A549 (cell line): Measurements from ENCODE around the gene ITIH6. TPM values are rescaled to one million over a fixed set of nuclear protein-coding genes. Genes with fewer than 3 reads are reported as not detected.

Source experiments
- ATAC-seq, 2 experiments: fragments of 200-7000 bp in 1 of 2; fragments of >200 bp in 1 of 2; cut with Nextera tagmentation in 1 of 2; cut with Tn5 transposase in 1 of 2; 3 replicates each; pipeline versions ENCODE4 v1.8.0 to v1.9.1; 2018 to 2020; ENCODE audit warnings: mild to moderate bottlenecking in 1 of 2, moderate library complexity in 1 of 2
- CTCF ChIA-PET: fragments of 300-600 bp; sonication (Branson Sonifier 250); formaldehyde crosslinking; extraction: SDS; loops from one replicate; lab custom pipeline; 2021; ENCODE audit warnings: antibody characterized with exemption, inconsistent platforms; lab: Yijun Ruan, JAX
- POLR2A ChIA-PET: fragments of 350-600 bp; formaldehyde crosslinking; extraction: SDS; loops from one replicate; lab custom pipeline; 2021; ENCODE audit warnings: antibody characterized with exemption, inconsistent platforms; lab: Yijun Ruan, JAX
- DNase-seq, 2 experiments: peaks; one replicate each; pipeline versions ENCODE4 v3.0.0 to v3.0.0-alpha.2; 2011 to 2016; ENCODE audit warnings: low read depth in 1 of 2, low spot score in 1 of 2
- FAIRE-seq: peaks from 2 replicates; lab custom pipeline; 2011; peaks lifted over from hg19 to GRCh38; lab: Jason Lieb, UNC
- H3K27ac ChIP-seq, 2 experiments: fragments of >200 bp; sonication (Bioruptor Twin); formaldehyde crosslinking; 3 replicates each; pipeline ENCODE4 v1.5.1; 2016 to 2017
- H3K4me1 ChIP-seq: fragments of >200 bp; sonication (Bioruptor Twin); formaldehyde crosslinking; 3 replicates; pipeline ENCODE4 v1.6.1; 2016
- H3K4me2 ChIP-seq: fragments of >200 bp; sonication (Bioruptor Twin); formaldehyde crosslinking; 3 replicates; pipeline ENCODE4 v1.6.1; 2016
- H3K4me3 ChIP-seq: fragments of >200 bp; sonication (Bioruptor Twin); formaldehyde crosslinking; 3 replicates; pipeline ENCODE4 v1.5.1; 2016
- H3K9me3 ChIP-seq: fragments of >200 bp; sonication (Bioruptor Twin); formaldehyde crosslinking; 3 replicates; pipeline ENCODE4 v1.6.1; 2016
- CEBPB ChIP-seq, 2 experiments: fragments of >200 bp in 1 of 2; sonication (Bioruptor Twin) in 1 of 2; formaldehyde crosslinking in 1 of 2; IDR thresholded peaks; 2 replicates each; pipeline ENCODE4 v1.6.1; 2012 to 2016
- CHD4 ChIP-seq: fragments of 200-600 bp; sonication (generic); IDR thresholded peaks from 2 replicates; pipeline ENCODE4 v1.6.1; 2016; ENCODE audit warnings: antibody characterized with exemption, mild to moderate bottlenecking, borderline replicate concordance
- EP300 ChIP-seq, 2 experiments: fragments of >200 bp; sonication (Bioruptor Twin); formaldehyde crosslinking; IDR thresholded peaks; 2 replicates in 1 of 2; 3 replicates in 1 of 2; pipeline ENCODE4 v1.6.1; 2016 to 2017
- FOSB ChIP-seq: fragments of 250-450 bp; sonication (Bioruptor Pico); IDR thresholded peaks from 2 replicates; pipeline ENCODE4 v1.5.0; 2020; ENCODE audit warnings: mild to moderate bottlenecking, moderate library complexity
- FOXS1 ChIP-seq: fragments of 250-450 bp; sonication (Bioruptor Pico); IDR thresholded peaks from 2 replicates; pipeline ENCODE4 v1.5.0; 2020; ENCODE audit warnings: mild to moderate bottlenecking, moderate library complexity
- GATA3 ChIP-seq: IDR thresholded peaks from 2 replicates; pipeline ENCODE4 v1.6.1; 2012; ENCODE audit warnings: borderline replicate concordance
- HDAC2 ChIP-seq: fragments of 200-600 bp; sonication (generic); IDR thresholded peaks from 2 replicates; pipeline ENCODE4 v1.6.1; 2016
- HEYL ChIP-seq: fragments of 250-450 bp; sonication (Bioruptor Pico); IDR thresholded peaks from 2 replicates; pipeline ENCODE4 v1.8.0; 2021; ENCODE audit warnings: mild to moderate bottlenecking, moderate library complexity
- HOXB13 ChIP-seq: fragments of 250-450 bp; sonication (Bioruptor Pico); IDR thresholded peaks from 2 replicates; pipeline ENCODE4 v1.5.0; 2020; ENCODE audit warnings: low read depth, mild to moderate bottlenecking, moderate library complexity
- JUN ChIP-seq, 2 experiments: fragments of >200 bp; sonication (Bioruptor Twin); formaldehyde crosslinking; IDR thresholded peaks; 2 replicates in 1 of 2; 3 replicates in 1 of 2; pipeline ENCODE4 v1.6.1; 2016 to 2017
- KDM5A ChIP-seq: fragments of 200-600 bp; sonication (generic); IDR thresholded peaks from 2 replicates; pipeline ENCODE4 v1.6.1; 2016; ENCODE audit warnings: antibody characterized with exemption, mild to moderate bottlenecking
- MAFK ChIP-seq: fragments of 450-650 bp; IDR thresholded peaks from 2 replicates; pipeline ENCODE4 v1.6.1; 2014; ENCODE audit not compliant: partially characterized antibody
- NR3C1 ChIP-seq: fragments of >200 bp; sonication (Bioruptor Twin); formaldehyde crosslinking; IDR thresholded peaks from 3 replicates; pipeline ENCODE4 v1.6.1; 2017
- POLR2A ChIP-seq: IDR thresholded peaks from 2 replicates; pipeline ENCODE4 v1.6.1; 2012; ENCODE audit warnings: mild to moderate bottlenecking, low read length
- RCOR1 ChIP-seq: fragments of 150-350 bp; IDR thresholded peaks from 2 replicates; pipeline ENCODE4 v1.6.1; 2014; ENCODE audit warnings: antibody characterized with exemption, low read length, low read depth
- RFX5 ChIP-seq: fragments of 450-650 bp; IDR thresholded peaks from 2 replicates; pipeline ENCODE4 v1.7.1; 2014; ENCODE audit warnings: antibody characterized with exemption, mild to moderate bottlenecking, moderate library complexity
- RNF2 ChIP-seq: fragments of 200-600 bp; sonication (generic); IDR thresholded peaks from 2 replicates; pipeline ENCODE4 v1.6.1; 2016; ENCODE audit warnings: low read depth, mild to moderate bottlenecking, antibody characterized with exemption, moderate library complexity, borderline replicate concordance
- SMC3 ChIP-seq: fragments of >200 bp; sonication (Bioruptor Twin); formaldehyde crosslinking; IDR thresholded peaks from 3 replicates; pipeline ENCODE4 v1.6.1; 2018; ENCODE audit warnings: inconsistent platforms
- TP53 ChIP-seq: fragments of 250-450 bp; sonication (Bioruptor Pico); IDR thresholded peaks from 2 replicates; pipeline ENCODE4 v1.5.0; 2021; ENCODE audit warnings: mild to moderate bottlenecking, moderate library complexity
- ZNF302 ChIP-seq: fragments of 250-450 bp; sonication (Bioruptor Pico); IDR thresholded peaks from 2 replicates; pipeline ENCODE4 v1.9.0; 2021; ENCODE audit warnings: inconsistent platforms, mild to moderate bottlenecking, moderate library complexity
- WGBS: methylation state at CpG from one replicate; pipeline ENCODE4 v1.1.6; 2017; ENCODE audit errors: missing lambda C conversion rate; 5-methylcytosine and 5-hydroxymethylcytosine counted together
- polyA plus RNA-seq, 4 experiments: library from polyadenylated mRNA; depleted of rRNA in 3 of 4; stranded (reverse); fragments of >200 nt; fragmentation: RNase III in 1 of 4; extraction: RNeasy Plus Mini Kit Qiagen cat#74134 plus additional on column Dnase treatment in 1 of 4; gene quantifications; 2 replicates in 3 of 4; 3 replicates in 1 of 4; pipeline ENCODE4 v1.2.3, GENCODE V29; 2011 to 2017
- TF ChIP-seq, protein P1 (sequence below): fragments of >200 bp; sonication (Bioruptor Twin); formaldehyde crosslinking; IDR thresholded peaks from 2 replicates; pipeline ENCODE4 v1.6.1; 2016
- TF ChIP-seq, protein P2 (sequence below): fragments of 200-600 bp; sonication (generic); IDR thresholded peaks from 2 replicates; pipeline ENCODE4 v1.6.1; 2016; ENCODE audit warnings: antibody characterized with exemption, mild to moderate bottlenecking, moderate library complexity
- TF ChIP-seq, protein P3 (sequence below): fragments of >200 bp; sonication (Bioruptor Twin); formaldehyde crosslinking; IDR thresholded peaks from 3 replicates; pipeline ENCODE4 v1.5.1; 2016

The ITIH6 gene
- polyA plus RNA-seq, 2 of the 4 experiments (the other 2 are of a cell fraction): 0.04 TPM; not detected in 1

DNA sequence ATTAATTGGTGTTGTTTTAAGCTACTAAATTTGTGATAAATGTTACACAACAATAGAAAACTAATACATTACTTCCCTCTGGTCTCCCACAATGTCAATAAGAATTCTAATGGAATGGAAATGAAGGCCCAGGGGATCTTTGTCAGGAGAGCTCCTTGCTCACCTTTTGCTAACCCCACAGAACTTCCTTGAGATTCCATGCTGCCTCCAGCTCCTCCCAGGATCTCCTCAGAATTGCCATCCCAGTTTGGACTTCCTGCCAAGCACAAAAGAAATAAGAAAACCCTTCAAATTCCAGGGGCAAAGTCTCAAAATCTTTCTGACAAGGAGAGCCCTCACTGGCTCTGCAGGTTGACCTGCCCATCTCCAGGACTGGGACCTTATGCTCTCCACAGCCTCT lies 43.2 kb downstream of the ITIH6 start:
- ChIA-PET CTCF (no interaction called here), POLR2A (interaction anchor here (0.6 kb wide), 1 partner anchor 392 kb away, joined by 7 read pairs; no protein-coding TSS in a partner anchor)
- Histone ChIP-seq H3K4me1 (no peaks in the 10 kb centered on the region), H3K4me2 (no peak overlapping the region), H3K4me3 (no peak overlapping the region), H3K27ac (no peak overlapping the region), H3K9me3 (no peaks in the 10 kb centered on the region)
- ATAC-seq (no peak), FAIRE-seq (peak; percentile 54), DNase-seq (no peak)
- TF ChIP-seq MAFK: no peak
- TF ChIP-seq EP300 (IDR thresholded peaks at IDR 0.05): no peak
- TF ChIP-seq FOSB (CRISPR knock-in tag): no peak
- no peak for TF ChIP-seq JUN (IDR thresholded peaks at IDR 0.05)
- no peak for TF ChIP-seq RNF2
- TF ChIP-seq GATA3: no peak
- no peak for TF ChIP-seq TP53 (CRISPR knock-in tag)
- TF ChIP-seq, protein P1, sequence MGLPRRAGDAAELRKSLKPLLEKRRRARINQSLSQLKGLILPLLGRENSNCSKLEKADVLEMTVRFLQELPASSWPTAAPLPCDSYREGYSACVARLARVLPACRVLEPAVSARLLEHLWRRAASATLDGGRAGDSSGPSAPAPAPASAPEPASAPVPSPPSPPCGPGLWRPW: no peak
- no peak for TF ChIP-seq POLR2A

DNA sequence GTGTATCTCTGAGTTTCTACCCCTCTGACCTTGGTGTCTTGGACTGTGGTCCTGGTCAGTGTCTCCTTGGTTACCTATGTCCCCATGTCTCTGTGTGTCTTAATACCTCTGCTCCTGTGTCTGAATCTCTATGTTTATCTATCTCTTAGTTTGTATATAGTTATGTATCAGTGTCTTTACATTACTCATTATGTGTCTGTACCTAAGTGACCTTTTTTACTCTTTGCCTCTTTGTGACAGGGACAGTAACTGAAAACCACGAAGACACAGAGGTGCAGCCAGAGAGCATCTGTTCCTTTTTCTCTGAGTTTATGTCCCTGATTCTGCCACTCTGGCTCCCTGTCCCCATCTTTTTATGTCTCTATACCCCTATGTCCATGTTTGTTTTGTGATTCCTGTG lies 49.4 kb downstream of the ITIH6 start:
- no peak overlapping the region for H3K4me2 ChIP-seq
- no peak for TF ChIP-seq CHD4
- TF ChIP-seq, protein P2, sequence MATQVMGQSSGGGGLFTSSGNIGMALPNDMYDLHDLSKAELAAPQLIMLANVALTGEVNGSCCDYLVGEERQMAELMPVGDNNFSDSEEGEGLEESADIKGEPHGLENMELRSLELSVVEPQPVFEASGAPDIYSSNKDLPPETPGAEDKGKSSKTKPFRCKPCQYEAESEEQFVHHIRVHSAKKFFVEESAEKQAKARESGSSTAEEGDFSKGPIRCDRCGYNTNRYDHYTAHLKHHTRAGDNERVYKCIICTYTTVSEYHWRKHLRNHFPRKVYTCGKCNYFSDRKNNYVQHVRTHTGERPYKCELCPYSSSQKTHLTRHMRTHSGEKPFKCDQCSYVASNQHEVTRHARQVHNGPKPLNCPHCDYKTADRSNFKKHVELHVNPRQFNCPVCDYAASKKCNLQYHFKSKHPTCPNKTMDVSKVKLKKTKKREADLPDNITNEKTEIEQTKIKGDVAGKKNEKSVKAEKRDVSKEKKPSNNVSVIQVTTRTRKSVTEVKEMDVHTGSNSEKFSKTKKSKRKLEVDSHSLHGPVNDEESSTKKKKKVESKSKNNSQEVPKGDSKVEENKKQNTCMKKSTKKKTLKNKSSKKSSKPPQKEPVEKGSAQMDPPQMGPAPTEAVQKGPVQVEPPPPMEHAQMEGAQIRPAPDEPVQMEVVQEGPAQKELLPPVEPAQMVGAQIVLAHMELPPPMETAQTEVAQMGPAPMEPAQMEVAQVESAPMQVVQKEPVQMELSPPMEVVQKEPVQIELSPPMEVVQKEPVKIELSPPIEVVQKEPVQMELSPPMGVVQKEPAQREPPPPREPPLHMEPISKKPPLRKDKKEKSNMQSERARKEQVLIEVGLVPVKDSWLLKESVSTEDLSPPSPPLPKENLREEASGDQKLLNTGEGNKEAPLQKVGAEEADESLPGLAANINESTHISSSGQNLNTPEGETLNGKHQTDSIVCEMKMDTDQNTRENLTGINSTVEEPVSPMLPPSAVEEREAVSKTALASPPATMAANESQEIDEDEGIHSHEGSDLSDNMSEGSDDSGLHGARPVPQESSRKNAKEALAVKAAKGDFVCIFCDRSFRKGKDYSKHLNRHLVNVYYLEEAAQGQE: no peak
- TF ChIP-seq, all 56 proteins: peak for 0
- Histone ChIP-seq H3K4me1 (no peaks in the 10 kb centered on the region), H3K9me3 (no peaks in the 10 kb centered on the region), H3K27ac (no peak overlapping the region), H3K4me3 (no peak overlapping the region)
- WGBS: 42% methylated on average over 1 of the region's 1 CpG
- no peak for FAIRE-seq
- ChIA-PET POLR2A (no interaction called here), CTCF (no interaction called here)
- no peak for ATAC-seq
- DNase-seq: no peak

DNA sequence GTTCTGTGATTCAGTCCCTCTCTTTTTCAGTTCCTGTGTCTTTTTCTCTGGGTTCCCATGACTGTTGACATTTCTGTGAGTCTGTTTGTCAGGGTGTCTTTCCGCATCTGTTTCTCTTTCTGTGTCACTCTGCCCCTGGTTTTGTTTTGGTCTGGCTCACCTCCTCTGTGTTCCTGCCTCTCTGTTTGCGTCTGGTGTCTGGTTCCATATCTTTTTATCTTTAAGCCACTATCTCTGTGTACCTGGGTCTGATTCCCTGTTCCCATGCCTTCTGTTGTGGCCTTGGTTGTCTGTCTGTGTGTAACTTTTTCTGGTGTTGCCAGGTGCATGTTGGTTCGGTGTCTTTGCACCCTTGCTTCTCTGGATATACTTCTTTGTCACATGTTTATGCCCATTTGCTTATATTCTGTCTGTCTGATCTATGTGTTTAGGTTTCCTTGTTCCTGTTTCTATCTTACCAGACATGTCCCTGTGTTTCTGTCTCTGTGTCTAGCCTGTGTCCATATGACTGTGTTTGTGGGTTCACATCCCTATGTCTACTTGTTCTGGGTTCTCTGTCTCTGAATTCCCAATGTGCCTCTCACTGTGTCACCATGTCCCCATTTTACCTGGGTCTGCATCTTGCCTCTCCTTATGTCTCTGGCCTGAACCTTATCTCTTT lies 50.2 kb downstream of the ITIH6 start:
- Histone ChIP-seq H3K4me3 (no peak overlapping the region), H3K4me1 (no peaks in the 10 kb centered on the region), H3K4me2 (no peak overlapping the region), H3K27ac (no peak overlapping the region), H3K9me3 (no peaks in the 10 kb centered on the region)
- ATAC-seq: no peak
- 49% methylated on average over 3 of the region's 3 CpGs for WGBS
- TF ChIP-seq NR3C1: no peak
- no peak for TF ChIP-seq ZNF302 (CRISPR knock-in tag)
- no peak for TF ChIP-seq SMC3
- no peak for TF ChIP-seq HOXB13 (CRISPR knock-in tag)
- no peak for TF ChIP-seq GATA3
- TF ChIP-seq, protein P3, sequence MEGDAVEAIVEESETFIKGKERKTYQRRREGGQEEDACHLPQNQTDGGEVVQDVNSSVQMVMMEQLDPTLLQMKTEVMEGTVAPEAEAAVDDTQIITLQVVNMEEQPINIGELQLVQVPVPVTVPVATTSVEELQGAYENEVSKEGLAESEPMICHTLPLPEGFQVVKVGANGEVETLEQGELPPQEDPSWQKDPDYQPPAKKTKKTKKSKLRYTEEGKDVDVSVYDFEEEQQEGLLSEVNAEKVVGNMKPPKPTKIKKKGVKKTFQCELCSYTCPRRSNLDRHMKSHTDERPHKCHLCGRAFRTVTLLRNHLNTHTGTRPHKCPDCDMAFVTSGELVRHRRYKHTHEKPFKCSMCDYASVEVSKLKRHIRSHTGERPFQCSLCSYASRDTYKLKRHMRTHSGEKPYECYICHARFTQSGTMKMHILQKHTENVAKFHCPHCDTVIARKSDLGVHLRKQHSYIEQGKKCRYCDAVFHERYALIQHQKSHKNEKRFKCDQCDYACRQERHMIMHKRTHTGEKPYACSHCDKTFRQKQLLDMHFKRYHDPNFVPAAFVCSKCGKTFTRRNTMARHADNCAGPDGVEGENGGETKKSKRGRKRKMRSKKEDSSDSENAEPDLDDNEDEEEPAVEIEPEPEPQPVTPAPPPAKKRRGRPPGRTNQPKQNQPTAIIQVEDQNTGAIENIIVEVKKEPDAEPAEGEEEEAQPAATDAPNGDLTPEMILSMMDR: no peak
- TF ChIP-seq HEYL (CRISPR knock-in tag): no peak
- TF ChIP-seq KDM5A: no peak
- no peak for TF ChIP-seq RCOR1
- no peak for TF ChIP-seq FOXS1
- no peak for TF ChIP-seq CEBPB (IDR thresholded peaks at IDR 0.05)
- no peak for TF ChIP-seq HDAC2
- no peak for TF ChIP-seq RFX5
- TF ChIP-seq EP300 (IDR thresholded peaks at IDR 0.05): no peak
- ChIA-PET POLR2A (no interaction called here), CTCF (no interaction called here)
- DNase-seq: no peak
- no peak for FAIRE-seq
